LNCaP clone FGC (cell line): ENCODE data around the gene CARM1.
A peak's percentile ranks its signal among the peaks of the same experiment; 100 is the strongest.

Experiments used
- DNase-seq: peaks from one replicate; pipeline ENCODE4 v3.0.0-alpha.2; 2011; ENCODE audit warnings: low read depth
- H3K4me3 ChIP-seq: 2 replicates; pipeline ENCODE4 v1.5.1; 2011; ENCODE audit warnings: mild to moderate bottlenecking, low read depth, low read length, control low read depth
- CTCF ChIP-seq: IDR thresholded peaks from 2 replicates; pipeline ENCODE4 v1.5.1; 2012; ENCODE audit warnings: mild to moderate bottlenecking; ENCODE audit not compliant: control insufficient read depth, insufficient read depth; ENCODE audit errors: extremely low read depth

CARM1 gene

GRCh38 chr19:10960314-10961072, 89.1 kb downstream of the CARM1 start, which contains the start of gene SMARCA4:
Gene SMARCA4 (plus strand): TSS chr19:10961030. CDS start chr19:10984152, 23,122 bp downstream.
- peak within 1 kb of the TSS; percentile 97 for H3K4me3 ChIP-seq
- no peak for TF ChIP-seq CTCF
- peak; percentile 84 for DNase-seq

GRCh38 chr19:10961073-10961860, 89.9 kb downstream of the CARM1 start:
- peak overlapping the region; percentile 97 for H3K4me3 ChIP-seq
- no peak for DNase-seq
- TF ChIP-seq CTCF, result no peak

GRCh38 chr19:10962863-10963262, 91.5 kb downstream of the CARM1 start:
- no peak for DNase-seq
- TF ChIP-seq CTCF, result no peak
- H3K4me3 ChIP-seq, result peak overlapping the region; percentile 97; the same call in 1 of the 2 replicates

DNA sequence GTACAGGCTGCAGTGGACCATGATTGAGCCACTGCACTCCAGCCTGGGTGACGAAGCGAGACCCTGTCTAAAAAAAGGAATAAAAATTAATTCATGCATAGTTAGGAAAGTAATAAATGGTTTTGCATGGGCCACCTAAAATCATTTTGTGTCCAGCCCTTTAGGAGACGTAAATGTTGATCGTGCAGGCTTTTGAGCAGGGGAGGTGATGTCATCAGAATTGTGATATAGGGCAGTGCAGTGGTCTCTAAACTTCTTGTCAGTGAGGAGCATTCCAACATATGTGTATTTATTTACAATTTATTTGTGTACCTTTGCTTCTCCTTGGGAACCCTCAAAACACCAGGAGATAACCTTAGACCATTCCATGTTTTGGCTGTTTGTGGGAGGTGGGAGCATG, 92.5 kb downstream of the CARM1 start:
- no peak for DNase-seq
- TF ChIP-seq CTCF, result no peak
- no peak overlapping the region for H3K4me3 ChIP-seq

- H3K4me3 ChIP-seq, result no peak overlapping the region
- DNase-seq, result no peak
- no peak for TF ChIP-seq CTCF
Measured at GRCh38 chr19:10964903-10965302, 93.5 kb downstream of the CARM1 start.

DNA sequence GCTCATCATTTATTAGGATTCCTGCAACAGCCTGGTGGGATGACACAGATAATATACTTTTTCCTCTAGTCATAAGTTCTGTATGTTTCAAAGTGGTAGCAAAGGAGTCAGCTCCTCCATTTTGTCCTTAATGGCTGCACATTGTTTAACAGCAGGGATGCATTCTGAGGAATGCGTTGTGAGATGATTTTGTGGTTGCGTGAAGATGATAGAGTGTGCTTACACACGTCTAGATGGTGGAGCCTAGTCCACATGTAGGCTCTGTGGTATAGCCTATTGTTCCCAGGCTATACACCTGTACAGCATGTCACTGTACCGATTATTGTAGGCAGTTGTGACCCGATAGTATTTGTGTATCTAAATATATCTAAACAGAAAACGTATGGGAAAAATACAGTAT, 94.0 kb downstream of the CARM1 start:
- no peak for TF ChIP-seq CTCF
- no peak overlapping the region for H3K4me3 ChIP-seq
- no peak for DNase-seq
